ENCODE data around the gene PSG7. TPM values are rescaled to one million over a fixed set of nuclear protein-coding genes. Genes with fewer than 3 reads are reported as not detected.
"Not testable (repeated sequence)": the region's sequence is repeated elsewhere in the genome, so short reads cannot be mapped to it uniquely, and the experiment has no call there.

The PSG7 gene
- total RNA-seq, 1 donor from 2014 or later: not detected

- ATAC-seq; intact Hi-C loops (cut with DNase I); DNase-seq (ENCODE audit: missing footprints): not testable (repeated sequence)
Measured at GRCh38 chr19:42918377-42919069, 18.5 kb downstream of the PSG7 start.

GRCh38 chr19:42917634-42918033 lies 19.4 kb downstream of the PSG7 start, which contains the start of gene PSG6:
PSG6 (minus strand) TSS chr19:42917894; CDS start chr19:42917792, 102 bp downstream.
- ATAC-seq; intact Hi-C loops (cut with DNase I); DNase-seq (ENCODE audit: missing footprints): not testable (repeated sequence)

- intact Hi-C loops (cut with DNase I); DNase-seq (ENCODE audit: missing footprints); ATAC-seq: not testable (repeated sequence)
Measured at GRCh38 chr19:42916931-42917330, 20.1 kb downstream of the PSG7 start.

- DNase-seq (ENCODE audit: missing footprints); ATAC-seq; intact Hi-C loops (cut with DNase I): not testable (repeated sequence)
Measured at GRCh38 chr19:42913516-42913915, 23.5 kb downstream of the PSG7 start.

- intact Hi-C loops (cut with DNase I); ATAC-seq; DNase-seq (ENCODE audit: missing footprints): not testable (repeated sequence)
Measured at GRCh38 chr19:42912941-42913340, 24.1 kb downstream of the PSG7 start.

GRCh38 chr19:42911731-42912130 lies 25.3 kb downstream of the PSG7 start:
- DNase-seq (ENCODE audit: missing footprints); intact Hi-C loops (cut with DNase I); ATAC-seq: not testable (repeated sequence)

GRCh38 chr19:42906162-42906561 lies 30.8 kb downstream of the PSG7 start:
- ATAC-seq; intact Hi-C loops (cut with DNase I); DNase-seq (ENCODE audit: missing footprints): not testable (repeated sequence)

- intact Hi-C loops (cut with DNase I); DNase-seq (ENCODE audit: missing footprints); ATAC-seq: not testable (repeated sequence)
Measured at GRCh38 chr19:42900561-42900960, 36.4 kb downstream of the PSG7 start.

- ATAC-seq; DNase-seq (ENCODE audit: missing footprints); intact Hi-C loops (cut with DNase I): not testable (repeated sequence)
Measured at GRCh38 chr19:42899674-42900073, 37.3 kb downstream of the PSG7 start.

- ATAC-seq; DNase-seq (ENCODE audit: missing footprints); intact Hi-C loops (cut with DNase I): not testable (repeated sequence)
Measured at GRCh38 chr19:42899110-42899509, 37.9 kb downstream of the PSG7 start.

GRCh38 chr19:42898656-42899055 lies 38.4 kb downstream of the PSG7 start:
- intact Hi-C loops (cut with DNase I); DNase-seq (ENCODE audit: missing footprints); ATAC-seq: not testable (repeated sequence)

- intact Hi-C loops (cut with DNase I); ATAC-seq; DNase-seq (ENCODE audit: missing footprints): not testable (repeated sequence)
Measured at GRCh38 chr19:42897729-42898128, 39.3 kb downstream of the PSG7 start.

- ATAC-seq; DNase-seq (ENCODE audit: missing footprints); intact Hi-C loops (cut with DNase I): not testable (repeated sequence)
Measured at GRCh38 chr19:42890446-42890845, 46.6 kb downstream of the PSG7 start.

GRCh38 chr19:42887876-42888445 lies 49.0 kb downstream of the PSG7 start:
- ATAC-seq; DNase-seq (ENCODE audit: missing footprints); intact Hi-C loops (cut with DNase I): not testable (repeated sequence)

- intact Hi-C loops (cut with DNase I); ATAC-seq; DNase-seq (ENCODE audit: missing footprints): not testable (repeated sequence)
Measured at GRCh38 chr19:42882730-42883129, 54.3 kb downstream of the PSG7 start.

GRCh38 chr19:42882010-42882409 lies 55.0 kb downstream of the PSG7 start:
- intact Hi-C loops (cut with DNase I): not testable (repeated sequence)

GRCh38 chr19:42881279-42881678 lies 55.7 kb downstream of the PSG7 start:
- intact Hi-C loops (cut with DNase I); ATAC-seq; DNase-seq (ENCODE audit: missing footprints): not testable (repeated sequence)

More at GRCh38 chr19:42882010-42882409, 55.0 kb downstream of the PSG7 start:
- ATAC-seq; DNase-seq (ENCODE audit: missing footprints): not testable (repeated sequence)

GRCh38 chr19:42880621-42881020 lies 56.4 kb downstream of the PSG7 start:
- ATAC-seq; intact Hi-C loops (cut with DNase I); DNase-seq (ENCODE audit: missing footprints): not testable (repeated sequence)

- intact Hi-C loops (cut with DNase I): no loop called here
- DNase-seq (ENCODE audit: missing footprints) (no peak), ATAC-seq (no peak)
Measured at GRCh38 chr19:42879613-42880012, 57.4 kb downstream of the PSG7 start, which contains the start of gene PSG1. PSG1 (minus strand) TSS chr19:42879713; CDS start chr19:42879581, 132 bp downstream.
